B cell (primary cell): ENCODE results near the gene CDH20.

Source experiments
- CTCF ChIP-seq: fragments of 200-600 bp; IDR thresholded peaks from one replicate; pipeline ENCODE4 v1.8.0; 2022; ENCODE audit warnings: antibody characterized with exemption, mild to moderate bottlenecking
- EZH2 ChIP-seq: IDR thresholded peaks from 2 replicates; pipeline ENCODE4 v1.6.1; 2012; ENCODE audit warnings: borderline replicate concordance, low read depth, mild to moderate bottlenecking, moderate library complexity, low read length; ENCODE audit not compliant: insufficient read depth, poor library complexity, severe bottlenecking

- TF ChIP-seq CTCF (no peak), EZH2 (no peak)
These were observed 250.3 kb downstream of the CDH20 start for GRCh38 chr18:61583548-61583947.
